Kidney (tissue), 14 donors: ENCODE results near the gene ATP6V1G1. TPM values are rescaled to one million over a fixed set of nuclear protein-coding genes. Genes with fewer than 3 reads are reported as not detected.
"Not testable (repeated sequence)": the region's sequence is repeated elsewhere in the genome, so short reads cannot be mapped to it uniquely, and the experiment has no call there.

Experiments used
- DNase-seq, 5 donors: peaks; one replicate each; pipeline ENCODE4 v3.0.0-alpha.2; 2013 to 2020
- FAIRE-seq: peaks from 2 replicates; lab custom pipeline; 2012; peaks lifted over from hg19 to GRCh38; lab: Jason Lieb, UNC
- H3K27ac ChIP-seq, 2 donors: one replicate each; pipeline ENCODE4 v1.7.0; 2013; ENCODE audit warnings: low read depth in 2 of 2, low read length in 2 of 2, inconsistent platforms in 1 of 2
- H3K27me3 ChIP-seq: one replicate; pipeline ENCODE4 v1.7.1; 2013; ENCODE audit warnings: low read length, inconsistent platforms; ENCODE audit not compliant: control insufficient read depth, insufficient read depth
- H3K36me3 ChIP-seq, 3 donors: one replicate each; pipeline versions ENCODE4 v1.7.0 to v1.7.1; 2013; ENCODE audit warnings: low read length in 3 of 3, control low read depth in 1 of 3, inconsistent platforms in 1 of 3; ENCODE audit not compliant: insufficient read depth in 3 of 3, control insufficient read depth in 2 of 3
- H3K4me1 ChIP-seq, 3 donors: one replicate each; pipeline versions ENCODE4 v1.7.0 to v1.7.1; 2013; ENCODE audit warnings: low read length in 3 of 3, inconsistent platforms in 1 of 3, low read depth in 1 of 3; ENCODE audit not compliant: control insufficient read depth in 2 of 3, insufficient read depth in 2 of 3
- H3K4me3 ChIP-seq, 3 donors: one replicate each; pipeline versions ENCODE4 v1.7.0 to v1.8.1; 2013; ENCODE audit warnings: low read length in 3 of 3, control low read depth in 1 of 3, inconsistent platforms in 1 of 3
- H3K9ac ChIP-seq, 3 donors: one replicate each; pipeline versions ENCODE4 v1.7.0 to v1.7.1; 2013; ENCODE audit warnings: low read length in 3 of 3, control low read depth in 1 of 3, inconsistent platforms in 1 of 3
- H3K9me3 ChIP-seq, 3 donors: one replicate each; pipeline versions ENCODE4 v1.7.0 to v1.7.1; 2013; ENCODE audit warnings: low read length in 3 of 3, control low read depth in 1 of 3, inconsistent platforms in 1 of 3; ENCODE audit not compliant: control insufficient read depth in 2 of 3, insufficient read depth in 1 of 3
- CTCF ChIP-seq: IDR thresholded peaks from 3 replicates; pipeline ENCODE4 v1.5.1; 2012; ENCODE audit warnings: mild to moderate bottlenecking, moderate library complexity, borderline replicate concordance; ENCODE audit not compliant: insufficient read depth; ENCODE audit errors: extremely low read depth
- intact Hi-C: fragments of 100-400 bp; cut with DNase I; formaldehyde crosslinking; loops from one replicate; pipeline ENCODE4 v1.11.1; 2022
- polyA plus RNA-seq: library from polyadenylated mRNA; stranded (reverse); fragments of 350-450 nt; fragmentation: Illumina TruSeq; extraction: RNeasy Lipid Tissue Mini Kit (QIAGEN cat#74804); gene quantifications from one replicate; pipeline ENCODE4 v1.2.3, GENCODE V29; 2014; ENCODE audit warnings: low read depth, low replicate concordance; ENCODE audit not compliant: insufficient read depth
- total RNA-seq: library from RNA; stranded (reverse); fragmentation: NEBNext Ultra II Directional; extraction: Animal tissue kit (Norgen Biotek cat#: 25700); gene quantifications from one replicate; pipeline ENCODE4 v1.2.1, GENCODE V29; 2021
- donor health status: control.
- donor health status: control.
- donor health status: control.
- donor health status: control.
- donor health status: control.
- donor health status: DM: yes; HTN: yes; CAD: no.
- donor health status: Normal renal cell carcinoma (clear cell type).

The ATP6V1G1 gene
- total and polyA plus RNA-seq, 2 donors from 2014 or later, result 103 to 215 TPM

- no peaks in the 10 kb centered on the region for H3K9me3 ChIP-seq
- no peaks in the 10 kb centered on the region for H3K27me3 ChIP-seq
- no peak overlapping the region for H3K27ac ChIP-seq
- intact Hi-C loops, result no loop called here
- no peak for TF ChIP-seq CTCF
- FAIRE-seq (no peak), DNase-seq (no peak)
- H3K4me1 ChIP-seq, result no peaks in the 10 kb centered on the region
- H3K36me3 ChIP-seq, result no peaks in the 10 kb centered on the region
- no peak overlapping the region for H3K9ac ChIP-seq
- H3K4me3 ChIP-seq, result no peak overlapping the region
These were observed 13.1 kb upstream of the ATP6V1G1 start for GRCh38 chr9:114574438-114574837.

- H3K27me3 ChIP-seq, H3K9ac ChIP-seq, H3K4me1 ChIP-seq, H3K9me3 ChIP-seq, H3K36me3 ChIP-seq, intact Hi-C loops, FAIRE-seq, H3K4me3 ChIP-seq, H3K27ac ChIP-seq: not testable (repeated sequence)
- peak in 2 of 5 donors; percentile 42 to 54 for DNase-seq
These were observed 10.8 kb upstream of the ATP6V1G1 start for GRCh38 chr9:114576779-114577178.

GRCh38 chr9:114578134-114578533, 9.4 kb upstream of the ATP6V1G1 start:
- H3K4me1 ChIP-seq, H3K27me3 ChIP-seq, H3K36me3 ChIP-seq, intact Hi-C loops, H3K4me3 ChIP-seq, H3K9me3 ChIP-seq, FAIRE-seq, H3K9ac ChIP-seq, H3K27ac ChIP-seq, DNase-seq: not testable (repeated sequence)

- Histone ChIP-seq H3K9ac (no peak overlapping the region), H3K9me3 (no peaks in the 10 kb centered on the region), H3K36me3 (no peaks in the 10 kb centered on the region), H3K27ac (no peak overlapping the region), H3K27me3 (no peaks in the 10 kb centered on the region), H3K4me3 (no peak overlapping the region), H3K4me1 (no peaks in the 10 kb centered on the region)
- intact Hi-C loops, result no loop called here
- TF ChIP-seq CTCF, result no peak
- FAIRE-seq, result no peak
- DNase-seq, result peak in 1 of 5 donors; percentile 19
These were observed 6.9 kb upstream of the ATP6V1G1 start for GRCh38 chr9:114580609-114581193.
